PC-9 (cell line): ENCODE data around the gene RETREG2. TPM values are rescaled to one million over a fixed set of nuclear protein-coding genes. Genes with fewer than 3 reads are reported as not detected.

Experiments
- BruUV-seq: library from RNA; stranded (reverse); fragments of 400-500 nt; replicated peaks from 2 replicates; lab custom pipeline; 2021; lab: Mats Ljungman, UMichigan
- CTCF ChIA-PET: fragments of 300-600 bp; sonication (Branson Sonifier 250); formaldehyde crosslinking; loops from one replicate; lab custom pipeline; 2022; ENCODE audit warnings: antibody characterized with exemption; lab: Charles Lee
- POLR2A ChIA-PET: fragments of 300-600 bp; sonication (Branson Sonifier 250); formaldehyde crosslinking; loops from one replicate; lab custom pipeline; 2022; ENCODE audit warnings: antibody characterized with exemption; ENCODE audit not compliant: unreplicated experiment; lab: Charles Lee
- DNase-seq, 2 experiments: peaks; one replicate each; pipeline versions ENCODE4 v3.0.0 to v3.0.0-alpha.2; 2015 to 2022; ENCODE audit warnings: mixed read lengths in 1 of 2
- H2AFZ ChIP-seq: fragments of 200-600 bp; sonication (generic); 2 replicates; pipeline ENCODE4 v1.8.1; 2017; ENCODE audit warnings: antibody characterized with exemption
- H3F3A ChIP-seq: fragments of 200-600 bp; sonication (generic); 2 replicates; pipeline ENCODE4 v1.8.1; 2017; ENCODE audit warnings: antibody characterized with exemption, mild to moderate bottlenecking, low read depth; ENCODE audit not compliant: insufficient read depth
- H3K27ac ChIP-seq: fragments of 200-600 bp; sonication (generic); 2 replicates; pipeline ENCODE4 v1.6.1; 2016; ENCODE audit warnings: mixed run types
- H3K27me3 ChIP-seq: fragments of 200-600 bp; sonication (generic); 2 replicates; pipeline ENCODE4 v1.6.1; 2016; ENCODE audit warnings: low read depth, mixed run types; ENCODE audit not compliant: insufficient read depth
- H3K36me3 ChIP-seq: fragments of 200-600 bp; sonication (generic); 2 replicates; pipeline ENCODE4 v1.6.1; 2016; ENCODE audit warnings: low read depth, mixed run types
- H3K4me1 ChIP-seq: fragments of 200-600 bp; sonication (generic); replicated peaks from 2 replicates; pipeline ENCODE4 v1.6.1; 2016; ENCODE audit warnings: mixed run types; ENCODE audit not compliant: insufficient read depth
- H3K4me2 ChIP-seq: fragments of 200-600 bp; sonication (generic); 2 replicates; pipeline ENCODE4 v1.6.1; 2017; ENCODE audit warnings: mixed run types
- H3K4me3 ChIP-seq: fragments of 200-600 bp; sonication (generic); 2 replicates; pipeline ENCODE4 v1.6.1; 2016; ENCODE audit warnings: mixed run types
- H3K79me2 ChIP-seq: fragments of 200-600 bp; sonication (generic); 2 replicates; pipeline ENCODE4 v1.6.1; 2017; ENCODE audit warnings: low read depth, mixed run types
- H3K9me2 ChIP-seq: fragments of 200-600 bp; sonication (generic); 2 replicates; pipeline ENCODE4 v1.8.1; 2017; ENCODE audit warnings: mild to moderate bottlenecking; ENCODE audit not compliant: insufficient read depth
- H3K9me3 ChIP-seq: fragments of 200-600 bp; sonication (generic); 2 replicates; pipeline ENCODE4 v1.8.1; 2016; ENCODE audit warnings: low read depth; ENCODE audit not compliant: insufficient read depth
- H4K20me1 ChIP-seq: fragments of 200-600 bp; sonication (generic); 2 replicates; pipeline ENCODE4 v1.8.1; 2017; ENCODE audit not compliant: insufficient read depth
- CTCF ChIP-seq: fragments of 200-600 bp; sonication (generic); conservative IDR thresholded peaks from 2 replicates; pipeline ENCODE4 v1.6.1; 2017; ENCODE audit warnings: mixed run types, antibody characterized with exemption, mild to moderate bottlenecking, moderate library complexity
- EZH2 ChIP-seq: fragments of 200-600 bp; sonication (generic); IDR thresholded peaks from 2 replicates; pipeline ENCODE4 v1.8.0; 2017; ENCODE audit warnings: antibody characterized with exemption, low read depth
- intact Hi-C: fragments of 100-400 bp; cut with micrococcal nuclease; formaldehyde crosslinking; loops from one replicate; pipeline ENCODE4 v1.10.0; 2022; ENCODE audit not compliant: unreplicated experiment
- total RNA-seq: library from RNA; stranded (reverse); gene quantifications from 2 replicates; pipeline ENCODE4 v1.2.3, GENCODE V29; 2021

The RETREG2 gene
- total RNA-seq, 1 experiment from 2014 or later = 84.4 TPM

GRCh38 chr2:219129589-219129988 is 48.5 kb upstream of the RETREG2 start:
- no peaks in the 10 kb centered on the region for H3K36me3 ChIP-seq
- H3F3A ChIP-seq = peaks cover 7% of the 10 kb centered on the region; the same call in 1 of the 2 replicates
- no peak for DNase-seq
- H3K27ac ChIP-seq = no peak overlapping the region
- no peaks in the 10 kb centered on the region for H4K20me1 ChIP-seq
- H3K27me3 ChIP-seq = no peaks in the 10 kb centered on the region
- TF ChIP-seq EZH2 (no peak), CTCF (no peak)
- H3K4me3 ChIP-seq = no peak overlapping the region
- peaks cover 26% of the 10 kb centered on the region for H3K4me1 ChIP-seq
- POLR2A ChIA-PET = no interaction called here
- no peaks in the 10 kb centered on the region for H3K9me2 ChIP-seq
- intact Hi-C loops = no loop called here
- no TSS peak for BruUV-seq
- H2AFZ ChIP-seq = no peak overlapping the region
- H3K4me2 ChIP-seq = no peak overlapping the region
- no peaks in the 10 kb centered on the region for H3K9me3 ChIP-seq
- H3K79me2 ChIP-seq = no peaks in the 10 kb centered on the region
- CTCF ChIA-PET = interaction anchor here (0.6 to 1.2 kb wide), 2 partner anchors 11 to 58 kb away, joined by 3 to 4 read pairs; no protein-coding TSS in a partner anchor

GRCh38 chr2:219131327-219131726 is 46.7 kb upstream of the RETREG2 start:
- Histone ChIP-seq H3K4me1 (peaks cover 10% of the 10 kb centered on the region), H3K9me2 (no peaks in the 10 kb centered on the region), H3K4me3 (no peak overlapping the region), H3K36me3 (no peaks in the 10 kb centered on the region), H3K9me3 (no peaks in the 10 kb centered on the region), H3K27ac (no peak overlapping the region), H3F3A (peaks cover 2% of the 10 kb centered on the region; the same call in 1 of the 2 replicates), H3K79me2 (no peaks in the 10 kb centered on the region), H3K27me3 (no peaks in the 10 kb centered on the region), H2AFZ (no peak overlapping the region), H3K4me2 (no peak overlapping the region), H4K20me1 (no peaks in the 10 kb centered on the region)
- intact Hi-C loops = no loop called here
- ChIA-PET POLR2A (interaction anchor here (0.6 kb wide), 2 partner anchors 37 to 101 kb away, joined by 3 read pairs; no protein-coding TSS in a partner anchor), CTCF (no interaction called here)
- no peak for DNase-seq
- BruUV-seq = no TSS peak
- TF ChIP-seq CTCF (no peak), EZH2 (no peak)

- ChIA-PET CTCF (no interaction called here), POLR2A (no interaction called here)
- H3K9me2 ChIP-seq = no peaks in the 10 kb centered on the region
- BruUV-seq = no TSS peak
- DNase-seq = no peak
- no peaks in the 10 kb centered on the region for H3K36me3 ChIP-seq
- intact Hi-C loops = no loop called here
- no peaks in the 10 kb centered on the region for H4K20me1 ChIP-seq
- H3K79me2 ChIP-seq = no peaks in the 10 kb centered on the region
- no peak overlapping the region for H2AFZ ChIP-seq
- no peaks in the 10 kb centered on the region for H3K27me3 ChIP-seq
- H3K4me2 ChIP-seq = no peak overlapping the region
- TF ChIP-seq CTCF = no peak
- no peak for TF ChIP-seq EZH2
- no peaks in the 10 kb centered on the region for H3K9me3 ChIP-seq
- no peaks in the 10 kb centered on the region for H3F3A ChIP-seq
- H3K27ac ChIP-seq = no peak overlapping the region
- H3K4me3 ChIP-seq = no peak overlapping the region
- H3K4me1 ChIP-seq = peaks cover 6% of the 10 kb centered on the region
Observed at GRCh38 chr2:219131744-219132143, 46.3 kb upstream of the RETREG2 start.
